HUES64 (cell line): ENCODE results near the gene AMBP.

ENCODE experiments used
- H3K27ac ChIP-seq: 2 replicates; pipeline ENCODE4 v1.7.0; 2013; ENCODE audit warnings: low read depth, low read length, inconsistent platforms
- H3K27me3 ChIP-seq: 2 replicates; pipeline ENCODE4 v1.6.1; 2013; ENCODE audit warnings: mild to moderate bottlenecking, low read length; ENCODE audit not compliant: insufficient read depth
- H3K36me3 ChIP-seq: 2 replicates; pipeline ENCODE4 v1.6.1; 2013; ENCODE audit warnings: mild to moderate bottlenecking, low read length; ENCODE audit not compliant: insufficient read depth
- H3K4me1 ChIP-seq: 2 replicates; pipeline ENCODE4 v1.6.1; 2013; ENCODE audit warnings: mild to moderate bottlenecking, low read length, moderate library complexity; ENCODE audit not compliant: insufficient read depth
- H3K4me3 ChIP-seq: 2 replicates; pipeline ENCODE4 v1.5.1; 2013; ENCODE audit warnings: mild to moderate bottlenecking, low read length, moderate library complexity
- H3K9ac ChIP-seq: 2 replicates; pipeline ENCODE4 v1.6.1; 2013; ENCODE audit warnings: mild to moderate bottlenecking, low read depth, low read length
- H3K9me3 ChIP-seq: 2 replicates; pipeline ENCODE4 v1.6.1; 2013; ENCODE audit warnings: low read depth, low read length; ENCODE audit not compliant: insufficient read depth
- WGBS: fragments of 150-250, 120-280 bp; methylation state at CpG from one replicate; pipeline ENCODE4 v1.1.7; 2013; ENCODE audit warnings: missing lambda C conversion rate; 5-methylcytosine and 5-hydroxymethylcytosine counted together

AMBP gene

DNA sequence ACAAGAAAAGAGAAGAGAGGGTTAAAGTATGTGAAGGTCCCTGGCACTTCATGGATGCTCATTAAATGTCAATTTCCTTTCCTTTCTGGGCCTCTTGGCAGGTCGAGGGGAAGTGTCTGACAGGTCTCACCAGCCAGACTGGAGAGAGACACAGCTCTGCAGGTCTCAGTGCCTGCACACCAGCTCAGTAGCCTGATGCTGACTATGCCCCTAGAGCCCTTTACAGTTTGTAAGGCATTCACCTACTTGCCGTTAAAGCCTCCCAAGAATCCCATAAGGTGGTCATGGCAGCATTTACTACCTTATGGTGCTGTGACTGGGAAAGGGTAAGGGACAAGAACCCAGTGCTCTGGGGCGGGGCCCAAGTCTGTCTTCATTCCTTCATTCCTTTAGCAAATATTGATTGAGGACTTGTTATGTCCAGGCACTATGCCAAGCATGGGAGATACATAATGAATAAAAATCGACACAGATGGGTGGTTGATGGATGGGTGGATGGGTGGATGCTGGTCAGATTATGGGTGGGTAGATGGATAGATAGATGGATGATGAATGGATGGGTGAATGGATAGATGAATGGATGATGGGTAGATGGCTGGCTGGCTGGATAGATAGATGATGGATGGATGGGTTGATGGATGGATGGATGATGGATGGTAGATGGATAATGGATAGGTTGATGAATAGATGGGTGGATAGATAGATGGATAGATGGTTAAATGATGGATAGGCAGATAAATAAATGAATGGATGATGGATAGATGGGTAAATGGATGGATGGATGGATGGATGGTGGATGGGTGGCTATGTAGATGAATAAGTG is 42.3 kb upstream of the AMBP start:
- no peak overlapping the region for H3K4me3 ChIP-seq
- H3K9me3 ChIP-seq, result no peaks in the 10 kb centered on the region
- H3K27ac ChIP-seq, result no peak overlapping the region
- 0 out of 2 replicates have a peak, but pooled peaks cover 2% of the 10 kb centered on the region for H3K4me1 ChIP-seq
- no peak overlapping the region for H3K9ac ChIP-seq
- H3K36me3 ChIP-seq, result no peaks in the 10 kb centered on the region
- 86% methylated on average over 4 of the region's 4 CpGs for WGBS
- H3K27me3 ChIP-seq, result no peaks in the 10 kb centered on the region

GRCh38 chr9:114119242-114120191 is 41.4 kb upstream of the AMBP start:
- Histone ChIP-seq H3K36me3 (no peaks in the 10 kb centered on the region), H3K27me3 (no peaks in the 10 kb centered on the region), H3K9me3 (no peaks in the 10 kb centered on the region), H3K9ac (no peak overlapping the region), H3K4me3 (no peak overlapping the region), H3K27ac (no peak overlapping the region), H3K4me1 (0 out of 2 replicates have a peak, but pooled peaks cover 2% of the 10 kb centered on the region)
- WGBS, result 76% methylated on average over 8 of the region's 9 CpGs

- H3K27me3 ChIP-seq, result peaks cover 2% of the 10 kb centered on the region; the same call in 1 of the 2 replicates
- WGBS, result 76% methylated on average over 21 of the region's 21 CpGs
- H3K27ac ChIP-seq, result no peak overlapping the region
- no peaks in the 10 kb centered on the region for H3K9me3 ChIP-seq
- H3K4me3 ChIP-seq, result no peak overlapping the region
- H3K9ac ChIP-seq, result no peak overlapping the region
- H3K4me1 ChIP-seq, result 0 out of 2 replicates have a peak, but pooled peaks cover 2% of the 10 kb centered on the region
- no peaks in the 10 kb centered on the region for H3K36me3 ChIP-seq
Measured at GRCh38 chr9:114117996-114118830, 40.1 kb upstream of the AMBP start.

DNA sequence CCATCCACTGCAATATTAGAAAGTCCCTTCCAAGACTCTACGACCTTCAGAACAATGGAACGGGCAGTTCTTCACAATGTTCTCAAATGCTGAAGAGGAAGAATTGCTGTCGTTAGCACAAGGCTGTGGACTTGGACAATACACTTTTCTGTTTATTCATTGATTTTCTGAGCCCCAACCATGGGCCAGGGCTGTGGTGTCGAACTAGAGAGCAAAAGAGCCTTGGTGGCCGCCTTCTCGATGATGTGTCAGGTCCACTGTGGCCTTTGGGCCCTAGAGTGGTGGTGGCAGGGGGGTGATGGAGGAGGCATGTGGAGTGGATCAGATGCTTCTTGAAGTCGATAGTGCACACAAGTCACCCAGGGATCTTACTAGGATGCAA is 39.5 kb upstream of the AMBP start:
- H3K27me3 ChIP-seq, result peaks cover 6% of the 10 kb centered on the region; the same call in 1 of the 2 replicates
- H3K27ac ChIP-seq, result no peak overlapping the region
- H3K9ac ChIP-seq, result no peak overlapping the region
- no peak overlapping the region for H3K4me3 ChIP-seq
- H3K9me3 ChIP-seq, result no peaks in the 10 kb centered on the region
- no peaks in the 10 kb centered on the region for H3K36me3 ChIP-seq
- 0 out of 2 replicates have a peak, but pooled peaks cover 2% of the 10 kb centered on the region for H3K4me1 ChIP-seq
- 80% methylated on average over 7 of the region's 7 CpGs for WGBS

GRCh38 chr9:114116126-114116747 is 38.1 kb upstream of the AMBP start:
- H3K36me3 ChIP-seq, result no peaks in the 10 kb centered on the region
- H3K4me1 ChIP-seq, result 0 out of 2 replicates have a peak, but pooled peaks cover 2% of the 10 kb centered on the region
- H3K27ac ChIP-seq, result no peak overlapping the region
- H3K9me3 ChIP-seq, result no peaks in the 10 kb centered on the region
- H3K4me3 ChIP-seq, result no peak overlapping the region
- 83% methylated on average over 12 of the region's 12 CpGs for WGBS
- no peak overlapping the region for H3K9ac ChIP-seq
- peaks cover 6% of the 10 kb centered on the region; the same call in 1 of the 2 replicates for H3K27me3 ChIP-seq

GRCh38 chr9:114115654-114116125 is 37.6 kb upstream of the AMBP start:
- H3K4me1 ChIP-seq, result 0 out of 2 replicates have a peak, but pooled peaks cover 2% of the 10 kb centered on the region
- H3K9me3 ChIP-seq, result no peaks in the 10 kb centered on the region
- no peak overlapping the region for H3K9ac ChIP-seq
- no peak overlapping the region for H3K27ac ChIP-seq
- 93% methylated on average over 8 of the region's 9 CpGs for WGBS
- peaks cover 6% of the 10 kb centered on the region; the same call in 1 of the 2 replicates for H3K27me3 ChIP-seq
- no peak overlapping the region for H3K4me3 ChIP-seq
- no peaks in the 10 kb centered on the region for H3K36me3 ChIP-seq

- Histone ChIP-seq H3K9me3 (no peaks in the 10 kb centered on the region), H3K9ac (no peak overlapping the region), H3K36me3 (no peaks in the 10 kb centered on the region), H3K4me1 (0 out of 2 replicates have a peak, but pooled peaks cover 2% of the 10 kb centered on the region), H3K4me3 (no peak overlapping the region), H3K27me3 (peaks cover 6% of the 10 kb centered on the region; the same call in 1 of the 2 replicates), H3K27ac (no peak overlapping the region)
- 80% methylated on average over 2 of the region's 2 CpGs for WGBS
Measured at GRCh38 chr9:114114364-114114763, 36.3 kb upstream of the AMBP start.

DNA sequence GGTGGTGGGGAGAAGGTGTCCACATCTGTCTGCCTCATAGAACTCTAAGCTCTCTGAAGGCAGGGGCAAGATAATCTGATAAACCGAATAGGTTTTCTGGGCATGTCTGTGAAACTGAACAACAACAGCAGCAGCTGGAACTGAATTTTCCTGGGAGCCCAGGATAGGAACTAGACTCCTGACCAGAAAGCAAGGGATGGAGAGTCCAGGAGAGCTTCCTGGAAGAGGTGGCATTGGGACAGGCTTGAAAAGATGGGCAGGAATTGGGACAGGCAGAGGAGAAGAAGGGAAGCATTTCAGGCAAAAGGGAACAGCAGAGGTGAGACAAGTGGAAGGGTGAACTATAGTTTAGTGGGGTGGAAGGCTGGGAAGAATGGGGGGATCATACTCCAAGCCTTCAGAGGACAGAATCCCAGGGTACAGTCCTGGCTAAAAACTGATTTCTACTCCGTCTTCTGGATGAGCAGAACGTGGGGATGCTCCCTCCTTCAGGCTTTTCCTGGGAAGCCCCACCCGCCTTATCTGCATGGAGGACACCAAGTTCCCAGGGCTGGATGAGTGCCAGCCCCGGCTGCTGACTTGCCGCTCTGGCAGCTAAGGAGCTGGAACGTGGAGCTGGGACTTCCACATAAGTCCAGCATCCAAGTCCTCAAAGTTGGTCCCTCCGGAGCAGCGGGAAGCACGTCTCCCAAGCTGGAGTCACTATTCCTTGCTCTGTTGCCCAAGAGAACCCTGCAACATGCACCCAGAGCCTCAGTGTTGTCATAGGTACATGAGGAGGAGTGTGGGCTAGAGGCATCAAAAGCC is 34.9 kb upstream of the AMBP start:
- Histone ChIP-seq H3K27me3 (peaks cover 6% of the 10 kb centered on the region; the same call in 1 of the 2 replicates), H3K27ac (no peak overlapping the region), H3K4me1 (peaks cover 11% of the 10 kb centered on the region), H3K4me3 (no peak overlapping the region), H3K9me3 (no peaks in the 10 kb centered on the region), H3K9ac (no peak overlapping the region), H3K36me3 (no peaks in the 10 kb centered on the region)
- 79% methylated on average over 10 of the region's 10 CpGs for WGBS

DNA sequence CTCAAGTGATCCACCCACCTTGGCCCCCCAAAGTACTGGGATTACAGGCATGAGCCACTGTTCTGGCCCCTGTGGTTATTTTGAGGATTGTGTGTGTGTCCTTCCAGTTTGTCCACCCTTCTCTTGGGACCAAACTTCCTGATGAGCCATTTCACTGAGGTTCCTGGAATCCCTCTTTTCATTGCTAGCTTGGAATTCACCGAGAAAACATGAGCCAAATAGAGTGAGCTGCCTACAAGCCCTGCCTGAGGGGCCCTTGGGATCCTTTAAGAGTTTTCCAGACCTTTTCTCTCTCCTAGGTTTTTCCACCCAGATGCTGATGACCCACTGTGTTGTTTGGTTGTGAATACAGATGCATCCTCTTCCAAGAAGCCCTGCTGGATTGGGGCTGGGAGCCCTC is 34.2 kb upstream of the AMBP start:
- Histone ChIP-seq H3K27ac (no peak overlapping the region), H3K4me3 (no peak overlapping the region), H3K9ac (no peak overlapping the region), H3K9me3 (no peaks in the 10 kb centered on the region), H3K4me1 (peaks cover 11% of the 10 kb centered on the region), H3K36me3 (no peaks in the 10 kb centered on the region), H3K27me3 (peaks cover 6% of the 10 kb centered on the region; the same call in 1 of the 2 replicates)
- 98% methylated on average over 1 of the region's 1 CpG for WGBS
